CD4-positive, alpha-beta T cell treated with Interleukin-6 for 4 hours (primary cell): Measurements from ENCODE around the gene GABRG2.

Experiments
- DNase-seq: peaks from one replicate; pipeline ENCODE4 v3.0.0-alpha.2; 2020; ENCODE audit warnings: mixed read lengths

GABRG2 gene

DNA sequence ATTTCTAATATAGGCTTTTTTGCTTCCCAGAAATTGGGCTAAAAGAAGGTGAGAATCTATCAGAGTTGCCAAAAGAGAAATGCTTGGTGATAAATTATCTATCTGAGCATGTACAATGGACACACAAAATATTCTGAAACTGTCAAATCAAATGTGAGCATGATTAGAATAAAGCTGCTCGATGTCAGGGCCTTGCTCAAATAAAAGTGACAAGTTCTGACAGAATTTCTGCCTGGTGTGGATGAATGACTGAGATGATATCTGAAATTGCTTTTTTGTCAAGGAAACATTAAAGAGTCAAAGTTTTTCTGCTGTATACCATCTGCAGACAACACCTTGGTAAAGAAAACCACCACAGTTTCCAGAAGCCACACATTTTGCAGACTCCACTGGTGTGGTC, 128.8 kb downstream of the GABRG2 start:
- no peak for DNase-seq

DNA sequence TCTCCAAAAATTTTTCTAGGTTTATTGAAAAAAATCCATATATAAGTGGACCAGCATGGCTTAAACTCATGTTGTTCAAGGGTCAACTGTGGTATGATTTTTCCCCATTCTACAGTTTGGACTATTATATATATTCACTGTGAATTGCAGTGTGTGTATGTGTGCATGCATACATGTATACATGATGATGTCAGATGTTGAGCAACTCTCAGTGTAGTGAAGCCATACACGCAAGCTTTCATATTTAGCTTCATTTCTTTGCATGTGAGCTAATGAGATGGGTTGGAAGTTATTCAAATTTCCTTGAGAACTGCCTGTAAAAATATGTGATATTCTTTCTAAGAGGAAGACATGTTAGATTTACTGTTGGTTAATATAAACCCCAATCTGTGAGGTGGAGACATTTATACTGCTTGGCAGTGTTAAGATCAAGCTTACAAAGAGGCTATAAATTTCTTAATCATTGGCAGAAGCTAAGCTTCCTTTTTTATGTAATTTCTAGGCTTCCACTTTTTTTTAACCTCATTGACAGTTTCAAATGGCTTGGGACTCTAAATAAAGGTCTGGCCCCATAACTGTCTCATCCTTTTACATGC, 134.8 kb downstream of the GABRG2 start:
- no peak for DNase-seq
